Stimulated activated memory B cell treated with anti-CD40 and anti-IgM and Interleukin-4, amounts not matched to agents 10 μg/mL and 1 μg/mL and 100 μg/mL, for 72 hours (primary cell): ENCODE results near the gene SP3.
"Not testable (repeated sequence)": the region's sequence is repeated elsewhere in the genome, so short reads cannot be mapped to it uniquely, and the experiment has no call there.

ENCODE experiments used
- ATAC-seq: fragments of 150-1000 bp; cut with Tn5 transposase; 2 replicates; pipeline ENCODE4 v1.10.0; 2021
- H3K27ac Mint-ChIP-seq: one replicate; pipeline ENCODE4 v1.8.0; 2022; ENCODE audit warnings: mild to moderate bottlenecking, mixed read lengths
- H3K27me3 Mint-ChIP-seq: one replicate; pipeline ENCODE4 v1.8.0; 2022; ENCODE audit warnings: mixed read lengths
- H3K36me3 Mint-ChIP-seq: one replicate; pipeline ENCODE4 v1.8.0; 2022; ENCODE audit warnings: mixed read lengths
- H3K4me1 Mint-ChIP-seq: one replicate; pipeline ENCODE4 v1.8.0; 2022; ENCODE audit warnings: mixed read lengths
- H3K4me3 Mint-ChIP-seq: one replicate; pipeline ENCODE4 v1.8.0; 2022; ENCODE audit warnings: mild to moderate bottlenecking, moderate library complexity, mixed read lengths
- H3K9me3 Mint-ChIP-seq: one replicate; pipeline ENCODE4 v1.8.0; 2022; ENCODE audit warnings: mixed read lengths

The SP3 gene

DNA sequence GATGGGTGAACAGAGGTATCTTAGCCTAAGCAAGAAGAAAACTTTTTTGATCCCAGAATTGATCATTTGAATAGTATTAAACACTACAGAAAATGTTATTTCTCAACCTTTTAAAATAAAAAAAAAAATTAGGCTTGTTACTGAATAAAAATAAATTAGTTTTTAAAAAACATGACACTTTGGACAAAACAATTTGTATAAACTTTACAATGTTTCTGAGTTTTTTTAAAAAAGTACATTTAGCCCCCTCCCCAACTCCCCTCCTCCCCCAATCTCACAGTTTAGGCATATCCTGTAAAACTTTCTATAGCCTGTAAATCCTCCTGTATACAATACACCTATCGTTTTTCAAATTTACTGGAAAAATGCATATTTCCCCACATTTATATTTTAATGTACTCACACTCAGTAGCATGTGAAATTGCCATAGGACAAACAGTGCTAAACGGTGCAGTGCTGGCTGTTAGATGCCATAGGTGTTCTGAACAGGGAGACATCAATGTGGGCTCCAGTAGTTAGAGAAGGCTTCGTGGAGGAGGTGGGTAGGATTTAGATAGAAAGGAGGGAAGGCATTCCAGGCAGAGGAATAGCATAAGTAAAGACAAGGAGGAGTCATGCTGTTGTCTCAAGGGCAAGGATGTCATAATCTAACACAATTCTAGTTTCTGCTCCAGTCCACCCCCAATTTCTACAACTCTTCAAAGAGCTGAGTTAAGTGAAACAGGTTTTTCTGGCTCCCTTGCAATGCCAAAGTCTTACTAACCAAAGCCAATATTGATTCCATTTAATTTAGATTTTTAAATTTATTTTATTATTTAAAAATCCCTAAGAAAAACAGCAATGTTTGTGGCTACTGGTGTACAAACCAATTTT, 50.9 kb downstream of the SP3 start:
- Mint-ChIP-seq H3K27me3 (no peaks in the 10 kb centered on the region), H3K9me3 (no peaks in the 10 kb centered on the region), H3K4me3 (no peak overlapping the region), H3K27ac (no peak overlapping the region), H3K36me3 (peaks cover 62% of the 10 kb centered on the region), H3K4me1 (peaks cover 6% of the 10 kb centered on the region)
- no peak for ATAC-seq

DNA sequence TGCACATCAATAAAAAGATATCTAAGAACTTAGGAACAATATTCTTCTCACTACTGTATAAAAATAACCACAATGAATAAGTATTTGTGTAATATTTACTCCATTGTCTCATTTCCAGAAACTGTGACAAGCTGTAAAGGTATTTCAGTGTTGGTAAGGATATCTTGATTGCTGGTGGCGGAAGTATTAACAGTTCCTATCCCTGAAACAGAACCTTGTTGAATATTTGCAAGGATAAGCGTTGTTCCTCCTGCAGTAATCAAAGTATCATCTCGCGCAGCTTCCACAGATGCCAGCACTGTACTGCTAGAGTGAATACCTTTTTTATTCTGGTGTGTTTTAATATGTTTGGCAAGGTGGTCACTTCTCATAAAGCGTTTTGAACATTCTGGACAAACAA, 55.3 kb downstream of the SP3 start:
- Mint-ChIP-seq H3K36me3 (peaks cover 59% of the 10 kb centered on the region), H3K27me3 (no peaks in the 10 kb centered on the region), H3K4me3 (no peak overlapping the region), H3K27ac (no peak overlapping the region), H3K9me3 (no peaks in the 10 kb centered on the region), H3K4me1 (peaks cover 6% of the 10 kb centered on the region)
- ATAC-seq: no peak

DNA sequence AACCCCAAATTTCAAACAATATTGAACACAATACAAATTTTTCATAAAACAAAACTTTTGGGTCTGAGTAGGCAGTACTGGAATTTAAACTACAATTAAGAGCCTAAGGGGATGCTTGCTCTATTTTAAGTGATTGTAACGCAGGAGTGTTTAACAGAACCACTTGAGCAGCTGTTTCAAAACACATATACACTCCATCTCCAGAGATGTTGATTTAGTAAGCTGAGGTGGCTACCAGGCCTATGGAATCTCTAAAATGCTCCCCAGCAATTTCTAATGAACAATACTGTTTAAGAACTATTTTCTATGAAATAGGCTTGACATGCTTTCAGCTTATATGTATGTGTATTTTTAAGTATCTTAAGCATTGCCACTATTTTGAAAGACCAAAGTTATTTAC, 58.5 kb downstream of the SP3 start:
- Mint-ChIP-seq H3K4me1 (no peaks in the 10 kb centered on the region), H3K27me3 (no peaks in the 10 kb centered on the region), H3K9me3 (no peaks in the 10 kb centered on the region), H3K27ac (no peak overlapping the region), H3K4me3 (no peak overlapping the region), H3K36me3 (peaks cover 50% of the 10 kb centered on the region)
- ATAC-seq: no peak

DNA sequence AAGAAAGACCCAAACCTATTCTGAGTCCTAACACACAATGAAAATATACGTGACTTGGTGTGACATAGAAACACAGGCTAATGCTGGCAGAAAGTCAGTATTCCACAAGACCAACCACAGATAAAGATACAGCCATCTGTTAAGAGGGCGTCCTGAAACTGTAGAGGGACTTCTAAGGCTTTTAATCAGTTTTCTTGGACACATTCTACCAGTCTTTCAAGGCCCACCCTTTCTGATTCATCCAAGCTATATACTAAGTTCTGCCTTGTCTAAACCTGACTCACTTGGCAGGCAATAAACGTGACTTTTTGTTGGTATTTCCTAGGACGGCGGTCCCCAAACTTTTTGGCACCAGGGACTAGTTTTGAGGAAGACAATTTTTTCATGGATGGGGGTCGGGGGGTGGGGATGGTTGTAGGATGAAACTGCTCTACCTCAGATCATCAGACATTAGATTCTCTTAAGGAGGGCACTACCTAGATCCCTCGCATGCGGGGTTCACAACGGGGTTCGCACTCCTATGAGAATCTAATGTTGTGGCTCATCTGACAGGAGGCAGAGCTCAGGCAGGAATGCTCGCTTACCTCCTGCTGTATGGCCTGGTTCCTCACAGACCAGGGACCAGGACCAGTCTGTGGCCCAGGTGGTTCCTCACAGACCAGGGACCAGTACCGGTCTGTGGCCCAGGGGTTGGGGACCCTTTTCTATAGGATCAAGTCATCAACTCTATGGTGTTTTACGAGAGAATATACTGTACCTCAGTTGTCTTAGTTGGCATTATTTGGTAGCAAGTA, 61.4 kb downstream of the SP3 start:
- Mint-ChIP-seq H3K36me3 (peaks cover 33% of the 10 kb centered on the region), H3K4me1 (peaks cover 6% of the 10 kb centered on the region), H3K4me3 (no peak overlapping the region), H3K27me3 (no peaks in the 10 kb centered on the region), H3K9me3 (no peaks in the 10 kb centered on the region), H3K27ac (no peak overlapping the region)
- no peak for ATAC-seq

DNA sequence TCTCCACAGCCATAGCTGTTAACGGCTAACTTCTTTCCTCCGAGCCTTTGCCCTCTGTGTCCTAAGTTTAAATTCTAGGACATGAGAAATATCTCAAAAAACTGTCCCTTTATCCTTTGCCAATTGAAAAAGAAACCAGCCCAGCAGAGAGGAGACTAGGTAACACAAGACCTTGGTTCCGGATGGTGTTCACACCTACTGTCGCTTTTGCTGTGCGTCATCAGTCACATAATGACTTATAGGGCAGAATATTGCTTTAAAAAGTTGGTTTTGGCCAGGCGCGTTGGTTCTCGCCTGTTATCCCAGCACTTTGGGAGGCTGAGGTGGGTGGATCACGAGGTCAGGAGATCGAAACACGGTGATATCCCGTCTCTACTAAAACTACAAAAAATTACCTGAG, 66.2 kb downstream of the SP3 start:
- Mint-ChIP-seq H3K9me3 (peaks cover 4% of the 10 kb centered on the region), H3K27me3 (no peaks in the 10 kb centered on the region), H3K36me3 (peaks cover 8% of the 10 kb centered on the region), H3K27ac (peak overlapping the region; percentile 88), H3K4me3 (peak overlapping the region; percentile 67), H3K4me1 (peaks cover 40% of the 10 kb centered on the region)
- ATAC-seq: peak; percentile 52

DNA sequence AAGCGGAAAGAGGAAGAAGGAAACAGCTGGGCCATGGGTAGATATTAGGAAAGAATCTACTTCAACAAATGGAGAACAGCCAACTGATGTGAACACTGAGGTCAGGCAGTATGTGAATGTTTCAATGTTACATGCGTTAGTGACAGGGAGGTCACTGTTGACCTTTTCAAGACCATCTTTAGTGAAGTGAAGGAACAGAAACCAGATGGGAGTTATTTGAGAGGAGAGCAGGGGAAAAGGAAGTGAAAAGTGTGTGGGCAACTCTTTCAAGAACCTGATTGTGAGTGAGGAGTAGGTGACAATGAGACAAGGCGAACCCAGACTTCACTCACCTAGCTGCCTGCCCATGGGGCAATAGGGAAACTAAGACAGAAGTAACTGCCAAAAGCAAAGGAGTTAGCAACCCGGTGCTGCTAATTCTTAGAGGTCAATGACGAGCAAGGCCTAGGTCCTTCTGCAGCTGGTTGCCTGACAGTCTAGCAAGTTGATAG, 67.0 kb downstream of the SP3 start:
- H3K36me3 Mint-ChIP-seq: peaks cover 7% of the 10 kb centered on the region
- H3K4me3 Mint-ChIP-seq: peak overlapping the region; percentile 2
- no peaks in the 10 kb centered on the region for H3K27me3 Mint-ChIP-seq
- peak overlapping the region; percentile 88 for H3K27ac Mint-ChIP-seq
- peak; percentile 97 for ATAC-seq
- peaks cover 4% of the 10 kb centered on the region for H3K9me3 Mint-ChIP-seq
- H3K4me1 Mint-ChIP-seq: peaks cover 40% of the 10 kb centered on the region

DNA sequence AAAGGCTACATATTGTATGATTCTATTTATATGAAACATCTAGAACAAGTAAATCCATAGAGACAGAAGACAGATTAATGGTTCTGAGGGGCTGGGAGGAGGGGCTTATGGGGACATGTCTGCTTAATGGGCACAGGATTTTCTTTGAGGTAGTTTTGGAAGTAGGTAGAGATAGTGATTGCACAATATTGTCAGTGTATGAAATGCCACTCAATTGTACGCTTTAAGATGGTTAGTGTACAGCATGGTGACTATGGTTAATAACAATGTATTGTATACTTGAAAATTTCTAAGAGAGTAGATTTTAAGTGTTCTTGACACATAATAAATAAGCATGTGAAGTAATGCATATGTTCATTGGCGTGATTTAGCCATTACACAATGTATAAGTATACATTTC, 68.4 kb downstream of the SP3 start:
- Mint-ChIP-seq H3K4me1 (peaks cover 40% of the 10 kb centered on the region), H3K27ac (no peak overlapping the region), H3K4me3 (no peak overlapping the region), H3K36me3 (peaks cover 7% of the 10 kb centered on the region), H3K9me3 (peaks cover 4% of the 10 kb centered on the region), H3K27me3 (no peaks in the 10 kb centered on the region)
- ATAC-seq: no peak

DNA sequence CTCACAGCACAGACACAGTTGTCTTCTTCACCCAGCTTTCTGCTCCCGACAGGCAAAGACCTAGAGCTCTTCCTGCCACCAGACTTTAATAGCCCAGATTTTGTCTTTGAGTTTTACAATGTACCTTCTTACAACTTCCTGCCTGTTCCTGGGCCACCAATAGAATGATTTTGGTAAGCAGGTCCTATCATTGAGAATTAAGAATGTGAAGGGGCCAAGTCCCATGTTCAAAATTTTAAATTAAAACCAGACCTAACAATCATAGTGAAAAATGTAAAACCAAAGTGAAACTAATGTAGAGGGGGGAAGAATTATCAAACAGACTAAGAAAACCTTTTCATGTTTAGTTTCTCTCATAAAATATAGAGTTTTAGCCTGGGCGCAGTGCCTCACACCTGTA, 72.8 kb downstream of the SP3 start:
- Mint-ChIP-seq H3K4me1 (peaks cover 19% of the 10 kb centered on the region), H3K9me3 (peaks cover 20% of the 10 kb centered on the region), H3K4me3 (no peak overlapping the region), H3K27me3 (no peaks in the 10 kb centered on the region), H3K36me3 (peaks cover 18% of the 10 kb centered on the region), H3K27ac (no peak overlapping the region)
- no peak for ATAC-seq

DNA sequence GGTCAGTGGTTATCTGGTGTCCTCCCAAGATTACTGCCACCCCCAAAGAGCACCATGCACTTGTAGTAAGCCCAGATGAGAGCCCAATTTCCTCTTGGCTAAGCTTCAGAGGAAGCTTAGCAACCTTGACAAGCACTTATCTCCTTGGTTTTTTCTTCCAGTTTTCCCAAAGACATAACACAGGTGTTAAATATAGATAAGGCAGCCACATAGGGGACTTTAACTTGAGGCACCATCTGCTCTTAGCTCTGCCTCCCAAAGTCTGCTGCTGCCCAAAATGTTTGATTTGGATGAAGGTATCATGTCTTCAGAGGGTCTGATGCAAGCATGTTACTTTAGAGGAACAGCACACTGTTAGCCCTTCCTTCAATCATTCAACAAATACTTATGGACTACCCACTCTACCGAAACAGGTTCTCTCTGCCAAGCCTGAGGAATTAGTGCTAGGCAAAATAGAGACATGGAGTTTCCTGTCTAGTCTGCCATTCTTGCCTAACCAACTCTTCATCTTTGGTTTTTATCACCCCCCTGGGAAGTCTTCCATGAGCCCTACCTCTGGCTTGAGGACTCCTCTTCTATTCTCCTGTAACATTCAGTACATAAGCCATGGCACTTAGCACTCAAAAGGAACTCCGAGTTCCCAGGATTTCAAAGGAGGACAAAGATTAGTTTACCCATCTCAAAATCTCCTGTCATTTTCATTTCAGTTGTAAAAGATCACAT, 73.7 kb downstream of the SP3 start:
- Mint-ChIP-seq H3K36me3 (peaks cover 18% of the 10 kb centered on the region), H3K9me3 (peaks cover 20% of the 10 kb centered on the region), H3K27ac (no peak overlapping the region), H3K4me1 (peaks cover 17% of the 10 kb centered on the region), H3K4me3 (no peak overlapping the region), H3K27me3 (no peaks in the 10 kb centered on the region)
- ATAC-seq: no peak

DNA sequence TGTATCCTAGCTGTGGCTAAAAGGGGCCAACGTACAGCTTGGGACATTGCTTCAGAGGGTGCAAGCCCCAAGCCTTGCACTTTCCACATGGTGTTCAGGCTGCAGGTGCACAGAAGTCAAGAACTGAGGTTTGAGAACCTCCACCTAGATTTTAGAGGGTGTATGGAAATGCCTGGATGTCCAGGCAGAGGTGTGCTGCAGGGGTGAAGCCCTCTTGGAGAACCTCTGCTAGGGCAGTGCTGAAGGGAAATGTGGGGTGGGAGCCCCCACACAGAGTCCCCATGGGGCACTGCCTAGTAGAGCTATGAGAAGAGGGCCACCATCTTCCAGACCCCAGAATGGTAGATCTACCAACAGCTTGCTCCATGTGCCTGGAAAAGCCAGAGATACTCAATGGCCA, 75.7 kb downstream of the SP3 start:
- H3K27me3 Mint-ChIP-seq, H3K27ac Mint-ChIP-seq, H3K4me1 Mint-ChIP-seq, ATAC-seq, H3K4me3 Mint-ChIP-seq: not testable (repeated sequence)
- Mint-ChIP-seq H3K36me3 (peaks cover 11% of the 10 kb centered on the region), H3K9me3 (peaks cover 16% of the 10 kb centered on the region)

DNA sequence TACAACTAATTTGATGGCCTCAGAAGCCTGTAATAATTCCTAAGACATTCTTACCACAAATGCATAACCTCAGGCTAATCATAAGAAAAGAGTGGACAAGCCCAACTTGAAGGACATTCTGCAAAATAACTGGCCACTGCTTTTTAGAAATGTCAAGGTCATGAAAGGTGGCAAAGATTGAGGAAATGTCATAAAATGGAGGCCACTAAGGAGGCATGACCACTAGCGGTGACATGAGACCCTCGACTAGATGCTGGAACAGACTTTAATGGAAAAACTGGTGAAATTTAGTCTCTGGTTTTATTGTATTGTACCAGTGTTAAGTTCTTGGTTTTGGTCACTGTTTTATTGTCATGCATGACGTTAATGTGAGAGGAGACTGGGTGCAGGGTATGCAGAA, 78.6 kb downstream of the SP3 start:
- no peak for ATAC-seq
- Mint-ChIP-seq H3K27ac (no peak overlapping the region), H3K27me3 (no peaks in the 10 kb centered on the region), H3K4me3 (no peak overlapping the region), H3K36me3 (peaks cover 11% of the 10 kb centered on the region), H3K4me1 (no peaks in the 10 kb centered on the region), H3K9me3 (peaks cover 16% of the 10 kb centered on the region)

DNA sequence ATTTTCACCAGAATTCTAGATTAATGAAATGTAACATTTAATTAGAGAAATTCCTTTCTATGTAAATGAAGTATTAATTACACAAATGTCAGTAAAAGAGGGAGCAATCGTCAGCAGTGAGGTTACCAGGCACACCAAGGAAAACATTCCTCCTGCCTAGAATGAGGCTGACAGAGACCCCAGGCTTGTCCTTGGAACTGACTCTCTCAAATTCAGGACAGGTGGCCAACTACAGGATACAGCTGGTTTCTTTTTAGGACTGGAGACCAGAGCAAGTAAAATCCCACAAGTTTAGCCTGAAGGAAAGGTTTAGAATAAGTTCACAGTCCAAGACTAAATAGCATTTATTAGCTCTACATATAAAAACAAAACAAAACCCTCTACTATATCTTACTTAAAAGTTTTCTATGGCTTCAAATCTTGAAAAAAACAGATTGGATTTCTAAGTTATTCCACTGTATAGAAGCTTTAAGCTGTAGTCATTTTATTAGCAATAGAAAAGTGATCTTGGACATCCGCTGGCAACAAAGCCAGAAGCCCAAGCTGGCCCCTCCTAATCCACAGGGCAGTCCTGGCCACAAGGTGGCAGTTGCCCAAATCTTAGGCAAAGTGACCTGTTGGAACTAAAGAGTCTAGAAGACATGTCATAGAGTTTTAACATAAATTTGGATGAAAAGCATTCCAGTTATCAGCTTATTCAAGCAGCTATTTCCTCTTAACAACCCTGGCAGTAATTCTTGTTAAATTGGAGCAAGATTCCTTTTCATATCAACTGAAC, 81.0 kb downstream of the SP3 start:
- H3K9me3 Mint-ChIP-seq: peaks cover 10% of the 10 kb centered on the region
- no peak overlapping the region for H3K27ac Mint-ChIP-seq
- no peaks in the 10 kb centered on the region for H3K27me3 Mint-ChIP-seq
- H3K4me3 Mint-ChIP-seq: no peak overlapping the region
- H3K4me1 Mint-ChIP-seq: no peaks in the 10 kb centered on the region
- peaks cover 6% of the 10 kb centered on the region for H3K36me3 Mint-ChIP-seq
- ATAC-seq: no peak

DNA sequence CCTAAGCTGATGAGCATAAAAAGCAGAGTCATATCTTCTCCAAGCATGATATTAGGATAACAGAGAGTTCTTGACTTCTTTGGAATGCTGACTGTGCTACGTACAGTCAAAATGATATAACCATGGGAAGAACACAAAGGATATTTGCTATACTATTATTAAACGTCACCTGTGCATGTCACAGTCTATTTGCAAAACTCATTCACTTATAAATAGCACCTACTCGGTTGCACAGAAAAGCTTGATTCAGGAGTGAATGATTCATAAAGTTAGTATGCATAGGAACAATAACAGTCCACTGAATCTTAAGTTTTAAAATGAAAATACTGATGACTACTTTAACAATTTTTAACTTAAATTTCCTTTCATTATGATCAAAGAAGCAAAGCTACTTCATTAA, 83.3 kb downstream of the SP3 start:
- Mint-ChIP-seq H3K4me3 (no peak overlapping the region), H3K27ac (no peak overlapping the region), H3K9me3 (no peaks in the 10 kb centered on the region), H3K4me1 (no peaks in the 10 kb centered on the region), H3K27me3 (no peaks in the 10 kb centered on the region), H3K36me3 (no peaks in the 10 kb centered on the region)
- no peak for ATAC-seq

DNA sequence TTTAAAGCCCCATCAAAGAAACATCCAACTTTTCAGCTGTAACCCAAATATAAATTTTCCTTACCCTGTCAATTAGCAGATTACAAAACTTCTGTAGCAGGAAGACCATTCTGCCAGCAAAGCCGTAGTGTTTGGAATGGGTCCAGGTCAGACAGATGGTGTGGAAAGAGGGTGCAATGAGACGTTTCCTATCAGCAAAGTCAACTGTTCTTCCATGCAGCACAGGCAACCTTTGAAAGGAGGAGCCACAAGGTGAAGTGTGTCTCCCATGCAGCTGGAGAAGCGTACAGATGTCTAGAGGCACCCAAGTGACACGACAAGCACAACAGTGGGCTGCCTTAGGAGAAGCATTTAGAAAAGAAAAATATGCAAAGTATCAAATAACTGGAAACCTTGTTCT, 83.7 kb downstream of the SP3 start:
- ATAC-seq: no peak
- no peak overlapping the region for H3K4me3 Mint-ChIP-seq
- no peaks in the 10 kb centered on the region for H3K4me1 Mint-ChIP-seq
- no peak overlapping the region for H3K27ac Mint-ChIP-seq
- H3K27me3 Mint-ChIP-seq: no peaks in the 10 kb centered on the region
- no peaks in the 10 kb centered on the region for H3K9me3 Mint-ChIP-seq
- no peaks in the 10 kb centered on the region for H3K36me3 Mint-ChIP-seq

DNA sequence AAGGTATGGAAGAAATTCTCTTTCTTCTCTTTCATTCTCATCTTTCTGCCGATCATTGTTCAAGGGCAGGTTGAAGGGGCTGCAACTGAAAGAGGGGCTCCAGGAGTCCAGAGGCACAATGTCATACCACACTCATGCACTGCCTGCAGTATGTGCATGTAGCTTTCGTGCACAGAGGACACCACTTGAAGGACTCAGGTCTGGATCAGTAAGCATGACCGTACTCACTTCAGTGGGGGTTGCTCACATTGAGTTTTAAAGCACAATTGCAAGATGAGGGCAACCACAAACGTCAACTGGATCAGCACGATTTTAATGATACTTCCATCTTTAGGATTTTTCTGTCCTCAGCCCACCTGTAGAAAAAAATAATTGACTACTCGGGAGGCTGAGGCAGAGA, 84.6 kb downstream of the SP3 start:
- Mint-ChIP-seq H3K9me3 (no peaks in the 10 kb centered on the region), H3K36me3 (no peaks in the 10 kb centered on the region), H3K4me1 (peaks cover 1% of the 10 kb centered on the region), H3K27me3 (no peaks in the 10 kb centered on the region), H3K4me3 (no peak overlapping the region), H3K27ac (no peak overlapping the region)
- ATAC-seq: no peak
